NOMO-1 treated with dmso at 0.1 percent for 144 hours (cell line): ENCODE results near the gene UBR7.

ENCODE experiments used
- DNase-seq: peaks from one replicate; lab custom pipeline; 2025; ENCODE audit not compliant: unreplicated experiment; lab: John Stamatoyannopoulos, UW

UBR7 gene

DNA sequence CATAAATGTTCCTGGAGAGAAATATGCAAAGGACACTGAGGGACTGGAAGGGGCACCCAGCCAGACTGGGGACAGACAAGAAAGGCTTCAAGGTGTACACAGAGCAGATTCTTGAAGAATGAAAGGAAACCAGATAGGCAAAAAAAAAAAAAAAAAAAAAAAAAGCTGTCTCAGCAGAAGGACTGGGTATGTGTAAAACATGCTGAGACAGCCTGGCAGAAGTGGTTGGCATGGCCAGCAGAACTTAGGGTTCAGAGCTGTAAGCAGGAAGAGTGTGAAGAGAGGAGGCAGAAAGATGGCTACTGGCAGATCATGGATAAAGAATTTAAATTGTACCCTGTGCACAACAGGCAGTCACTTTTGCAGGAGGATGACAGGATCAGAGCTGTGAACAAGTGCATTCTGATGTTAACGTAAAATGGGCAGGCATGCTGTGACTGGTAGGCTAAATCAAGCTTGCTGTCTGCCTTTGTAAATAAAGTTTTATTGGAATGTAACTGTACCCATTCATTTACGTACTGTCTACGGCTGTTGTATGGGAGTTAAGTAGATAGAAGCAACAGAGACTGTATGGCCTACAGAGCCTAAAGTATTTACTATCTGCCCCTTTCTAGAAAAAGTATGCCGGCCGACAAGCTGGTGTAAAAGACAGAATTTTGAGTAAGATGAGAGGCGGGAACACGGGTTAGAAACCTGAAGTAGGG, 42.2 kb downstream of the UBR7 start:
- no peak for DNase-seq

DNA sequence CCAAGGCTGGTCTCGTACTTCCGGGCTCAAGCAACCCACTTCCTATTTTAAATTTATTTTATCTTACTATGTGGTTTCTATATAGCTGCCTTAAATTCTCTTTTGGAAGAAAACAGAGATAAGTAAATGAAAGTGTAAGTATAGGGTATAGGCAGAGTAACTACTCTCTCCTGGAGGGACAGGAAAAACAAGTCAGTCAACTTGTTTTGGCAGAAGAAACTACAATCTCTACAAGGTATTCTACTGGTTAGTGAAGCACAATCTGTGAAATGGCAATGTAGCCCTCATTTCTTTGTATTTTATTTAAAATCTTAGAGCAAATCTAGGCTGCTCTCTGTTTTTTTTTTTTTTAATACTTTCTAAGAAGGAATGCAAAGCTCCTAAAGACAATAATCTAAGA, 55.4 kb downstream of the UBR7 start:
- DNase-seq: no peak

DNA sequence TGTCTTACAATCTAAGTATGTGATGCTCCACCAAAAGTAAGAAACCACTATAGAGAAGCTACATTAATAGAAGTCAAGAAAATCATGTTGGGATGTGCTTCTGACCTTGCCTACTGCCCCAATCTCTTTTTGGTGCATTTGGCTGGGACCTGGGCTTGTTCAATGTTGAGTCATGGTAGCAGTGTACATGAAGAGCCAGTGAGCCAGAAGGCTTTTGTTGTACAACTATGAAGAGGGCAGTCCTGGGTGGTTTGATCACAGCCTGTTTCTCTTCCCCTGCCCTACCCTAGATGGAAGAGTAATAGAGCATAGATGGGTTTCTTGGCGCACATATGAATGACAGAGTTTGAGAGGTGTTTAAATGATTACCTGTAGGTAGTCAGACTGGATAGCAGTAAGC, 56.4 kb downstream of the UBR7 start:
- DNase-seq: no peak

DNA sequence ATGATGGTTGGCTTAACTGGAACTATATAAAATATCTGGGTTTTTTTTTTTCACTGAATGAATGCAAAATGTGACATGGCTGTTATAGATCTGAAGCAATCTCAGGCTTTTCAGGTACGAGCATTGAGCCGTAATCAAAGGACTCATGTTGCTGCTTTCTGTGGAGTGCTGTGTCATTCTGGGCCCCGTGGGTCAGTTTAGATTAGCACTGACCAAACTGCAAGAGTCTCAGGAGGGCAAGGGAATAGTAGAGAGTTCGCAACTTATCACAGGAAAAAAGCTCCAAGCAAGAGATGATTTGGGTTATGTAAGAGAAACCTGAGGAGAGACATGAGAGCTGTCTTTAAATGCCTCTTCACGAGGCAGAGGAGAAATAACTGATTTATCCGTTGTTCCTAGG, 59.1 kb downstream of the UBR7 start:
- DNase-seq: no peak

DNA sequence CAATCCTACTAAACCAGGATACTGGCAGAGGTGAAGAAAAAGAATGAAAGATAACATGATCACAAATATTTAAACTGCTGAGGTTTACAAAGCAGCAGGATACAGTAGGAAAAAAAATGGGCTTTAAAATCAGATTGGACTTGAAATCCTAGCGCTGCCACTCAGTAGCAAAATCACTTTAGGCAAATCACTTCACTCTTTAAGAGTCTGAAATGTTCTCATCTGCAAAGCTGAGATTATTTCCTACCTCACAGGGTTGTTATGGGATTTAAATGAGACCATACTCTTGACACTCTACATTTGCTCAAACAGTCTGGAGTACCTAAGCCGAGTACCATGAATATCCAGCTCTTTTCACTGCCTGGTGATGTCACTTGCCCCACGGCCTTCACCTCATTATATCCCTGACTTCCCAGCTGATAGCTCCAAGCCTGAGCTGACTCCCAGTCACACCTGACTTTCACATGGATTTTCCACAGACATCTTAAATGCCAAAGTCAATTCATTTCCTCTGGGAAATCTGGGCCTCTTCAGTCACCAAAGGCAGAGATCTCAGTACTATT, 60.2 kb downstream of the UBR7 start:
- no peak for DNase-seq

DNA sequence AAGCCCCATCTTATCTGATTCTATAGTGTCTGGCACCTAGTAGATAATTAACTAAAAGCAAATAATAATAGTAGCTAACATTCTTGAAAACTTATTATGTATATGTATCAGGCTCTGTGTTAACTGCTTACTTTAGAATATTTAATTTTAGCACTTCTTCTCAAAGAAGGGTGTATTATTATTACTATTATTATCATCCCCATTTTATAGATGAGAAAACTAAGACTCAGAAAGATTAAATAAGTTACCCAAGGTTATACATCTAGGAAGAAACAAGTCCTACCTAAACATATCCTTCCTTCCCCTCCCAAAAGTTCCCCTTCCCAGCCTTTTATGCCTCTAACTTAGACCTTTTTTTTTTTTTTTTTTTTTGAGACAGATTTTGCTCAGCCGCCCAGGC, 61.4 kb downstream of the UBR7 start:
- no peak for DNase-seq

DNA sequence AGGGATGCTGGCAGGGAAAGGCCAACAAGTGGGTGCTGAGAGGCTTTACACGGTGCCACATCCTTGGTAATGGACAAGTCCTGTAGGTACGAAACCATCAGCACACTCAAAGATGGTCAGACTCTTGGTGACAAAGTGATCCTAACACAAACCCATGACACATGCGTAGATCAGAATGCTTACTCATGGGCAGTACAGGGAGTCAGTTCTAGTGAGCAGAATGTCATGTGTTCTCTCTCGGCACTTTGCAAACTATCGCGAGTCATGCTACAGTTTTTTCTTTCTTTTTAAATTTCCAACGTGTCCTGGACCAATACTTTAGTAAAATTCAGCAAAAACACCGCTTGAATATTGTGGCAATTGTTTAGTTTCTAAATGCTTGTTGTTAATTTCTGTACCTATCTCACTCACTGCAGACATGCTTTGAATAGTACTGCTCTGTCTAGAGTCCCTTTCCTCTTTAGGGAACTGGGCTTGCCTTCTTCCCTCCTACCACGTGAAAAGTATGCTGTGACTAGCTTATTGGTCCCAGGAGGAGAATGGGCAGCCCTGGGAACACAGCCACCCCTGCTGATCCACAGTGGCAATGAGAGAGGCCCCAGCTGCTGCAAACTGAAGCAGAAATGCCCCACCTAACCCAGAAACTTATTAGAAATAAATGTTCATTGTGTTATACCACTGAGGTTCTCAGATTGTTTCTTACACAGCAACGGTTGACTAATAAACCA, 62.4 kb downstream of the UBR7 start:
- DNase-seq: no peak

DNA sequence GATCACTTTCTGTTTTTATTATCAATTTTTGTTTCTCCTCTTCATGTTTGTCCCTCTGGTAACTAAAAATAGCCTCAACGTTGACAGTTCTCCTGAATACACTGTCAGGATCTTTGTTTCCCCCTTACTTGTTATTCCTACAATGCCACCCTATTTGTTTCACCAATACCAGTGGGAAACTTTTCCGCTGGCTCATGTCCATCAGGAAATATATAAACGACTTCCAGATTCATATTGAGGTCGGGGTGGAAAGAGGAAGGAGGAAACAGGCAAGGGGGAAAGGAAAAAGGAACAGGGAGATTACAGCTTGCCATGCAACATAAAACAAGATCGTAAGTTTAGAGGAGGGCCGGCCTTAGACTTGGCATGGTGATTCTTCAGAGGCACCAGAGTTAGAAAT, 64.1 kb downstream of the UBR7 start:
- DNase-seq: no peak

DNA sequence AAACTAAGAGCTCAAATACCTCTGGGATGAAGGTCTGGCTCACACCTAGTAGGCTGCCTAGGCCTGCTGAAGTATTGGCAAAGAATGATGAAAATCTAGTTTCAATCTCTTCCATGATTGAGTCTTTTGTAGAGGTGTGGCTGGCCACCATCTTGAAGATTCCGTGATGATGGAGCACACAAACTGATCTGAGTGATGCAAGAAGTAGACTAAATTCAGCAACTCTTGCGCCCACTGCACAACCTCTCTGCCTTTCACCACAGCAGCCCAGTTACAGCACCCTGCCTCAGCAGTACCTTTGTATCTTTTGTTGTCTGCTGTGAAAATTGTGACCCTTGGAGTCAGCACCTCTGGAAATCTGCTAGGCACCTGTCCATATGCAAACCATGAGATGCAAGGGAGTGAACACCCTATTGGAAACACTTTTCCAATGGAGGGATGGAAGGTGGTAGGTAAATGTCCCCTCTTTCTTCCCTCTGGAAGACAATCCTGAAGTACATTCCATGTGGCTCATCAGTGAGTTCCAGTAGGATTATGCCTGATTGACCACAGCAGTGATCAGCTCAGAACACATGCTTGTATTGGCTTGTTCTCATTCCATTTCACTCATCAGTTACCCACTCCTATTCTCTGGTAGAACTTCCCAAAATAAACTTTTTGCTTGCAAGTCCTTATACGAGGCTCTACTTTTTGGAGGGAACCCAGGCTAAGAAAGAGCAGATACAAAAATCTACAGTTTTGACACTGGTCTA, 67.2 kb downstream of the UBR7 start:
- DNase-seq: no peak

DNA sequence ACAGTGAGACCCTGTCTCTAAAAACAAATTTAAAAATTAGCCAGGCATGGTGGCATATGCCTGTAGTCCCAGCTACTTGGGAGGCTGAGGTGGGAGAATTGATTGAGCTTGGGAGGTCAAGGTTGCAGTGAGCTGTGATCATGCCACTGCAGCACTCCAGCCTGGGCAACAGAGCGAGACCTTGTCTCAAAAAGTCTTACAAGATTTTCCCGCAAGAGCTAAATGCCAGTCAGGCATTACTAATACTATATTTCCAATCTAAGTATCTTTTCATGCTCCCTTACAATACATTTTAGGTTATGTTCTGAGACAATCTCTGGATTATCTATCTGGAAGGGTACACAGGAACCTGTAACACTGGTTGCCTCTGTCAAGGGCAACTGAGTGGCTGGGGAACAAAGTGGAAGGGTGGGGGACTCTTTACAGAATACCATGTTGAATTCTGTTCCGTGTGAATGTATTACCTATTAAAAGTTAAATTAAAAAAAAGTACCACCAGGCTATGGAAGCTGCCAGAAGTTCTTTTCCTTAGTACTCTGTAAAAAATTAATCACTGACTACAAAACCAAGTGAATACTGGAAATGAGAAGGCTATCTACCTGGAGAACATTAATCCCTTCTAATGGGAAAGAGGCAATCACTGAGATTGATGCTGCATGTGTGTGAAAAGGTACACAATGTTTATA, 69.1 kb downstream of the UBR7 start:
- no peak for DNase-seq
